Upper lobe of left lung (tissue), 6 donors: ENCODE results near the gene VAV1. TPM values are rescaled to one million over a fixed set of nuclear protein-coding genes. Genes with fewer than 3 reads are reported as not detected.

Experiments used
- ATAC-seq, 2 donors: fragments of 200-7000 bp; cut with Tn5 transposase; one replicate each; pipeline ENCODE4 v1.9.1; 2022; ENCODE audit warnings: mild to moderate bottlenecking in 2 of 2, moderate library complexity in 2 of 2; ENCODE audit not compliant: low FRiP score in 2 of 2
- DNase-seq, 2 donors: peaks; one replicate each; pipeline ENCODE4 v3.0.0-alpha.2; 2019 to 2020
- H3K27ac ChIP-seq, 4 donors: fragments of 200-600 bp; sonication (generic); one replicate each; pipeline ENCODE4 v1.5.1; 2016 to 2019
- H3K27me3 ChIP-seq, 4 donors: fragments of 200-600 bp; sonication (generic); one replicate each; pipeline ENCODE4 v1.5.1; 2017 to 2019
- H3K36me3 ChIP-seq, 4 donors: fragments of 200-600 bp; sonication (generic); one replicate each; pipeline ENCODE4 v1.5.1; 2016 to 2019
- H3K4me1 ChIP-seq, 4 donors: fragments of 200-600 bp; sonication (generic); one replicate each; pipeline ENCODE4 v1.5.1; 2018 to 2019
- H3K4me3 ChIP-seq, 4 donors: fragments of 200-600 bp; sonication (generic); one replicate each; pipeline ENCODE4 v1.5.1; 2017 to 2019; ENCODE audit warnings: mild to moderate bottlenecking in 2 of 4, moderate library complexity in 1 of 4
- H3K9me3 ChIP-seq, 4 donors: fragments of 200-600 bp; sonication (generic); one replicate each; pipeline ENCODE4 v1.5.1; 2018 to 2019
- EP300 ChIP-seq, 4 donors: sonication (generic); formaldehyde crosslinking; IDR thresholded peaks; one replicate each; pipeline ENCODE4 v1.5.1; 2017; ENCODE audit warnings: antibody characterized with exemption in 4 of 4, control low read depth in 2 of 4
- POLR2A ChIP-seq, 4 donors: fragments of 450-650 bp; IDR thresholded peaks; one replicate each; pipeline ENCODE4 v1.5.1; 2016 to 2017; ENCODE audit warnings: antibody characterized with exemption in 4 of 4, mild to moderate bottlenecking in 2 of 4
- POLR2AphosphoS5 ChIP-seq, 2 donors: sonication (generic); formaldehyde crosslinking; IDR thresholded peaks; one replicate each; pipeline ENCODE4 v1.5.1; 2017; ENCODE audit warnings: antibody characterized with exemption in 2 of 2
- WGBS, 2 donors: methylation state at CpG; one replicate each; pipeline ENCODE4 v1.1.5; 2017 to 2018; 5-methylcytosine and 5-hydroxymethylcytosine counted together
- total RNA-seq, 6 donors: library from RNA; depleted of rRNA in 4 of 6; stranded (reverse); fragments of >200 nt in 4 of 6; gene quantifications; one replicate each; pipeline versions ENCODE4 v1.1.0 to v1.2.1, GENCODE V29; 2016 to 2021
- TF ChIP-seq, protein P1 (sequence below), 6 experiments: fragments of 450-650 bp in 4 of 6; fragments of 200-600 bp in 2 of 6; sonication (generic) in 2 of 6; IDR thresholded peaks; one replicate each; pipeline ENCODE4 v1.5.1; 2016 to 2019; ENCODE audit warnings: antibody characterized with exemption in 6 of 6
- donor health status: DM: no; HTN: no; CAD: no; lungs with moderate emphysema.
- donor health status: DM: no; HTN: yes; CAD: no; lungs with severe emphysema.

VAV1 gene, protein sequence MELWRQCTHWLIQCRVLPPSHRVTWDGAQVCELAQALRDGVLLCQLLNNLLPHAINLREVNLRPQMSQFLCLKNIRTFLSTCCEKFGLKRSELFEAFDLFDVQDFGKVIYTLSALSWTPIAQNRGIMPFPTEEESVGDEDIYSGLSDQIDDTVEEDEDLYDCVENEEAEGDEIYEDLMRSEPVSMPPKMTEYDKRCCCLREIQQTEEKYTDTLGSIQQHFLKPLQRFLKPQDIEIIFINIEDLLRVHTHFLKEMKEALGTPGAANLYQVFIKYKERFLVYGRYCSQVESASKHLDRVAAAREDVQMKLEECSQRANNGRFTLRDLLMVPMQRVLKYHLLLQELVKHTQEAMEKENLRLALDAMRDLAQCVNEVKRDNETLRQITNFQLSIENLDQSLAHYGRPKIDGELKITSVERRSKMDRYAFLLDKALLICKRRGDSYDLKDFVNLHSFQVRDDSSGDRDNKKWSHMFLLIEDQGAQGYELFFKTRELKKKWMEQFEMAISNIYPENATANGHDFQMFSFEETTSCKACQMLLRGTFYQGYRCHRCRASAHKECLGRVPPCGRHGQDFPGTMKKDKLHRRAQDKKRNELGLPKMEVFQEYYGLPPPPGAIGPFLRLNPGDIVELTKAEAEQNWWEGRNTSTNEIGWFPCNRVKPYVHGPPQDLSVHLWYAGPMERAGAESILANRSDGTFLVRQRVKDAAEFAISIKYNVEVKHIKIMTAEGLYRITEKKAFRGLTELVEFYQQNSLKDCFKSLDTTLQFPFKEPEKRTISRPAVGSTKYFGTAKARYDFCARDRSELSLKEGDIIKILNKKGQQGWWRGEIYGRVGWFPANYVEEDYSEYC
- 10 to 100 TPM; 13.9 to 53.4 (median 24.1) TPM for total RNA-seq

DNA sequence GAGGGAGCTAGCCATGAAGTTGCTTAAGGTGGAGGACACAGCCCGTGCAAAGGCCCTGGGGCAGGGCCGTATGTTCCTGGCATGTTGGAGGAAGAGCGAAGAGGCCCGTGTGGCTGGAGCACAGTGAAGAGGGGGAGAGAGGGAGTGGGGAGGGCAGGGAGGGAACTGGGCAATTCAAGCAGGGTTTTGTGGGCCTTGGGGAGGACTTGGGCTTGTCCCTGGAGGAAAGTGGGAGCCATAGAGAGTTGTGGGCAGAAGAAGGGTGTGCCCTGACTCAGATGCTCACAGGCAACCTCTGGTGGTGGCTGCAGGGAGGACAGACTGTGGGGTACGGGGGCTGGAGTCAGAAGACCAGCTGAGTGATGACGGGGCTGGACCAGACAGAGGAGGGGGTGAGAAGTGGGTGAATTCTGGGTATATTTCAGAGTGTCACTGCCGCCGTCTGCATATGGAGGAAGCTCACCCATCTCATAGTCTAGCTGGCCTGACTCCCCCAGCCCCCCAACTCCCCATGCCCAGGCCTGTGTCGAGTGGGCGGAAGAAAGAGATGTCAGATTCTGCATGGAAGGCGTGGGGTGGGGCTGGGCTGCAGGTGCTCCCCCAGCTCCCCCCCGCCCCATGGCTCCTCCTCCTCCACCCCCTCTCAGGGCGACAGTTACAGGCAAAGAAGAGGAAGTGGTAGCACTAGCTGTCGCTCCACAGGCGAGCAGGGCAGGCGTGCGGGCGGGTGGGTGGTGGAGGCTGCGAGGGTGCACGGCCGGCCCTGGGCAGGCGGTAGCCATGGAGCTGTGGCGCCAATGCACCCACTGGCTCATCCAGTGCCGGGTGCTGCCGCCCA is at the start of gene VAV1:
Gene VAV1 (plus strand): TSS at position 681 of the 838 bp plus-strand sequence. CDS start 100 bp downstream, at position 781.
- H3K4me3 ChIP-seq = peak within 1 kb of the TSS; percentile 44 to 60 (median 56)
- H3K4me1 ChIP-seq = peaks cover under 1 to 17% (median 10%) of the 10 kb centered on the region in 4 donors
- DNase-seq = peak; percentile 79 to 93
- 49 to 53% methylated on average over 16 to 17 of the region's 25 CpGs for WGBS, 2 donors
- H3K27me3 ChIP-seq = no peaks in the 10 kb centered on the region
- peak within 1 kb of the TSS; percentile 71 to 92 (median 76) for H3K27ac ChIP-seq
- no peaks in the 10 kb centered on the region for H3K9me3 ChIP-seq
- no peaks in the 10 kb centered on the region for H3K36me3 ChIP-seq
- ATAC-seq = peak; percentile 74 to 81
- TF ChIP-seq EP300 (IDR thresholded peaks at IDR 0.05) (no peak), POLR2A (IDR thresholded peaks at IDR 0.05) (peak in 1 of 4 donors; percentile 67), POLR2AphosphoS5 (IDR thresholded peaks at IDR 0.05) (peak; percentile 12 to 65)
- TF ChIP-seq, protein P1, sequence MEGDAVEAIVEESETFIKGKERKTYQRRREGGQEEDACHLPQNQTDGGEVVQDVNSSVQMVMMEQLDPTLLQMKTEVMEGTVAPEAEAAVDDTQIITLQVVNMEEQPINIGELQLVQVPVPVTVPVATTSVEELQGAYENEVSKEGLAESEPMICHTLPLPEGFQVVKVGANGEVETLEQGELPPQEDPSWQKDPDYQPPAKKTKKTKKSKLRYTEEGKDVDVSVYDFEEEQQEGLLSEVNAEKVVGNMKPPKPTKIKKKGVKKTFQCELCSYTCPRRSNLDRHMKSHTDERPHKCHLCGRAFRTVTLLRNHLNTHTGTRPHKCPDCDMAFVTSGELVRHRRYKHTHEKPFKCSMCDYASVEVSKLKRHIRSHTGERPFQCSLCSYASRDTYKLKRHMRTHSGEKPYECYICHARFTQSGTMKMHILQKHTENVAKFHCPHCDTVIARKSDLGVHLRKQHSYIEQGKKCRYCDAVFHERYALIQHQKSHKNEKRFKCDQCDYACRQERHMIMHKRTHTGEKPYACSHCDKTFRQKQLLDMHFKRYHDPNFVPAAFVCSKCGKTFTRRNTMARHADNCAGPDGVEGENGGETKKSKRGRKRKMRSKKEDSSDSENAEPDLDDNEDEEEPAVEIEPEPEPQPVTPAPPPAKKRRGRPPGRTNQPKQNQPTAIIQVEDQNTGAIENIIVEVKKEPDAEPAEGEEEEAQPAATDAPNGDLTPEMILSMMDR (IDR thresholded peaks at IDR 0.05) = peak in 3 of 6 experiments; percentile 14 to 42 (median 27)

DNA sequence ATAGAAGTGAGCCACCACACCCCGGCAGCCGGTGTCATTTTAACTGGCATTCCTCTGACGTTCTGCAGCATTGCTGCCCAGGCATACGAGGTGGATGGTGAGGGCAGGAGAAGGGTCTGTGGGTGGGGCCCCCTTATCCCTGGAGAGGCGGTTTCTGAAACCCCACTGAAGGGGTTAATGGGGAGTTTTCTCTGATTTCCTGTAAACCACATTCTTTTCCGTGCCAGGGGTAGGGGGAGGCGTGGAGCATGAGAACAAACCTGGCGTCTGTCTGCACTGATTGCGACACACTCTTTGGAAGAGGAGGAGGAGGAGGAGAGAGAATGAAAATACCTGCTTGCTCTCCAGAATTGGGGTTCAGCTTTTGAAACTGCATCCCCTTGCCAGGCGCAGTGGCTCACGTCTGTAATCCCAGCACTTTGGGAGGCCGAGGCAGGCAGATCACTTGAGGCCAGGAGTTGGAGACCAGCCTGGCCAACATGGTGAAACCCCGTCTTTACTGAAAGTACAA is 49.3 kb upstream of the VAV1 start:
- no peaks in the 10 kb centered on the region for H3K27me3 ChIP-seq
- peak in 1 of 2 donors; percentile 71 for DNase-seq
- no peaks in the 10 kb centered on the region for H3K9me3 ChIP-seq
- peaks cover 0 to 3% (median 0%) of the 10 kb centered on the region in 4 donors for H3K36me3 ChIP-seq
- no peak for TF ChIP-seq POLR2A (IDR thresholded peaks at IDR 0.05)
- TF ChIP-seq POLR2AphosphoS5 (IDR thresholded peaks at IDR 0.05) = peak in 1 of 2 donors; percentile 42
- peak in 2 of 4 donors; percentile 56 to 58 for TF ChIP-seq EP300 (IDR thresholded peaks at IDR 0.05)
- TF ChIP-seq, protein P1 (IDR thresholded peaks at IDR 0.05) = no peak
- H3K27ac ChIP-seq = peak overlapping the region; percentile 17 to 81 (median 66)
- H3K4me1 ChIP-seq = peaks cover 22 to 43% (median 36%) of the 10 kb centered on the region in 4 donors
- WGBS, 2 donors = 13 to 26% methylated on average over 9 to 13 of the region's 13 CpGs
- ATAC-seq = peak in 1 of 2 donors; percentile 36
- H3K4me3 ChIP-seq = peak overlapping the region in 1 of 4 donors; percentile 15

DNA sequence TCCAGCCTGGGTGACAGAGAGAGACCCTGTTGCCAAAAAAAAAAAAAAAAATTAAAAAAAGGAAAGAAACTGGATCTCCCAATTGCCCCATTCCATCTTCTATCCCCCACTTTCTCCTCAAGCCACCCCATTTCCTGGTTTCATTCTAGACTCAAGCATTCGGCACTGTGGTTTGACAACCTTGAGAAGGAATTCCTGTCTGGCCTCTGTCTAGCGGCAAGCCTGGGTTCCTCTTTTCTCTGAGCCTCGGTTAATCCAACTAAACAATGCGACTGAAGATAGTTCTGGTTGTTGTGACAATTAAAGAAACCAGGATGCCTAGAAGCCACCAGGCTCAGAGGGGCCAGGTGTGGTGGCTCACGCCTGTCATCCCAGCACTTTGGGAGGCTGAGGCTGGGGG is 48.8 kb upstream of the VAV1 start:
- no peak for ATAC-seq

More for the DNA sequence above, 48.8 kb upstream of the VAV1 start:
- Histone ChIP-seq H3K4me3 (no peak overlapping the region), H3K27ac (peak overlapping the region; percentile 17 to 81 (median 66)), H3K4me1 (peaks cover 27 to 48% (median 42%) of the 10 kb centered on the region in 4 donors), H3K9me3 (no peaks in the 10 kb centered on the region), H3K36me3 (no peaks in the 10 kb centered on the region), H3K27me3 (no peaks in the 10 kb centered on the region)
- no peak for TF ChIP-seq POLR2AphosphoS5 (IDR thresholded peaks at IDR 0.05)
- no peak for TF ChIP-seq POLR2A (IDR thresholded peaks at IDR 0.05)
- TF ChIP-seq EP300 (IDR thresholded peaks at IDR 0.05) = no peak
- TF ChIP-seq, protein P1 (IDR thresholded peaks at IDR 0.05) = no peak
- DNase-seq = peak in 1 of 2 donors; percentile 56
- WGBS, 2 donors = 32 to 40% methylated on average over 5 of the region's 5 CpGs
